LNCaP clone FGC (cell line): ENCODE data around the gene CRY1.
A peak's percentile ranks its signal among the peaks of the same experiment; 100 is the strongest.
"Not testable (repeated sequence)": the region's sequence is repeated elsewhere in the genome, so short reads cannot be mapped to it uniquely, and the experiment has no call there.

Source experiments
- DNase-seq: peaks from one replicate; pipeline ENCODE4 v3.0.0-alpha.2; 2011; ENCODE audit warnings: low read depth
- H3K4me3 ChIP-seq: 2 replicates; pipeline ENCODE4 v1.5.1; 2011; ENCODE audit warnings: mild to moderate bottlenecking, low read depth, low read length, control low read depth
- TF ChIP-seq, protein P1 (sequence below): IDR thresholded peaks from 2 replicates; pipeline ENCODE4 v1.5.1; 2012; ENCODE audit warnings: mild to moderate bottlenecking; ENCODE audit not compliant: control insufficient read depth, insufficient read depth; ENCODE audit errors: extremely low read depth

Gene CRY1

DNA sequence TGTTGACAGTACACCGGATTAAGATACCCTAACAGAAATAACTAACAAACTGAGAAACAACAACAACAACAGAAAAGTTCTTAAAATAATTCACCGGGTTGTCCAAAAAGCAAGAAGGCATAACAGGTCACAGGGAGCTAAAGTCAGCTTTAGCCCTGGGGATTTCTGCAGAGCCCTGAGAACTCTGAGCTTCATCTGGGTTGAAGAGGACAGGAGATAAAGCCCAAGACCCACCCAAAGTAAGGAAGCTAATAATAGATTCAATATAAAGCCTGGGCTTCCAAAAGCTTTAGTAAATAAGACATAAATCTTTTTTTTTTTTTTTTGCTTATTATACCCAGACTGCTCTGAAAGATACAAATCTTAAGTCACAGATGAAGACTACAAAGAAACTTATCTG, 62.3 kb downstream of the CRY1 start:
- no peak overlapping the region for H3K4me3 ChIP-seq
- TF ChIP-seq, protein P1, sequence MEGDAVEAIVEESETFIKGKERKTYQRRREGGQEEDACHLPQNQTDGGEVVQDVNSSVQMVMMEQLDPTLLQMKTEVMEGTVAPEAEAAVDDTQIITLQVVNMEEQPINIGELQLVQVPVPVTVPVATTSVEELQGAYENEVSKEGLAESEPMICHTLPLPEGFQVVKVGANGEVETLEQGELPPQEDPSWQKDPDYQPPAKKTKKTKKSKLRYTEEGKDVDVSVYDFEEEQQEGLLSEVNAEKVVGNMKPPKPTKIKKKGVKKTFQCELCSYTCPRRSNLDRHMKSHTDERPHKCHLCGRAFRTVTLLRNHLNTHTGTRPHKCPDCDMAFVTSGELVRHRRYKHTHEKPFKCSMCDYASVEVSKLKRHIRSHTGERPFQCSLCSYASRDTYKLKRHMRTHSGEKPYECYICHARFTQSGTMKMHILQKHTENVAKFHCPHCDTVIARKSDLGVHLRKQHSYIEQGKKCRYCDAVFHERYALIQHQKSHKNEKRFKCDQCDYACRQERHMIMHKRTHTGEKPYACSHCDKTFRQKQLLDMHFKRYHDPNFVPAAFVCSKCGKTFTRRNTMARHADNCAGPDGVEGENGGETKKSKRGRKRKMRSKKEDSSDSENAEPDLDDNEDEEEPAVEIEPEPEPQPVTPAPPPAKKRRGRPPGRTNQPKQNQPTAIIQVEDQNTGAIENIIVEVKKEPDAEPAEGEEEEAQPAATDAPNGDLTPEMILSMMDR = no peak
- no peak for DNase-seq

DNA sequence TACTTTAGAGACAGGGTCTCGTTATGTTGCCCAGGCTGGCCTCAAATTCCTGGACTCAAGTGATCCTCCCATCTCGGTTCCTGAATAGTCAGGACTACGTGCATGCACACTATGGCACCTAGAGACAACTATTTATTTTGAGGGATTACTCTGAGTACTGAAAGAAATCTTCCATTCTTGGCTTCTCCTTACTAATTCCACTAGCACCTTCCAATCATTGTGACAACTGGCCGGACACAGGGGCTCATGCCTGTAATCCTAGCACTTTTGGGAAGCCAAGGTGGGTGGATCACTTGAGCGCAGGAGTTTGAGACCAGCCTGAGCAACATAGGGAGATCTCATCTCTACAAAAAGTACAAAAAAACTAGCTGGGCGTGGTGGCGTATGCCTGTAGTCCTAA, 64.3 kb downstream of the CRY1 start:
- no peak for DNase-seq
- no peak overlapping the region for H3K4me3 ChIP-seq
- TF ChIP-seq, protein P1 = no peak

DNA sequence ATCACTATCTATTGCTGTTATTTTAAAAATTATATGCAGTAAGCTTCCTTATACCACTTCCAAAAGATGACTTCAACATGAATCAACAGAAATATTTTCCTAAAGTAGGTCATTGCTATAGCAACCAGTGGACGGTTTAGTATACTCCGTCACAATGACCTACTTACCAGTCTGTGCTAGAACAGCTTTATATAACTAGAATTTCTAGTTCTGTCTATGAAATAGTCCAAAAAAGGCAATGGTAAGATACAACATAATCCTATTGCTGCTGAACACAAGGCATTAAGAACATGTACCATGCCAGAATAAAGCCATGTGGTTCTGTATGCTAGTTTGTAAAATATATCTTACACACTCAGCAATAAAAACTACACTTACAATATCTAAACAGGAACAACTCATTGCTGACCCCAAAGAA, 65.7 kb downstream of the CRY1 start:
- TF ChIP-seq, protein P1 = no peak
- peak overlapping the region; percentile 16; the same call in 1 of the 2 replicates for H3K4me3 ChIP-seq
- peak; percentile 99 for DNase-seq

DNA sequence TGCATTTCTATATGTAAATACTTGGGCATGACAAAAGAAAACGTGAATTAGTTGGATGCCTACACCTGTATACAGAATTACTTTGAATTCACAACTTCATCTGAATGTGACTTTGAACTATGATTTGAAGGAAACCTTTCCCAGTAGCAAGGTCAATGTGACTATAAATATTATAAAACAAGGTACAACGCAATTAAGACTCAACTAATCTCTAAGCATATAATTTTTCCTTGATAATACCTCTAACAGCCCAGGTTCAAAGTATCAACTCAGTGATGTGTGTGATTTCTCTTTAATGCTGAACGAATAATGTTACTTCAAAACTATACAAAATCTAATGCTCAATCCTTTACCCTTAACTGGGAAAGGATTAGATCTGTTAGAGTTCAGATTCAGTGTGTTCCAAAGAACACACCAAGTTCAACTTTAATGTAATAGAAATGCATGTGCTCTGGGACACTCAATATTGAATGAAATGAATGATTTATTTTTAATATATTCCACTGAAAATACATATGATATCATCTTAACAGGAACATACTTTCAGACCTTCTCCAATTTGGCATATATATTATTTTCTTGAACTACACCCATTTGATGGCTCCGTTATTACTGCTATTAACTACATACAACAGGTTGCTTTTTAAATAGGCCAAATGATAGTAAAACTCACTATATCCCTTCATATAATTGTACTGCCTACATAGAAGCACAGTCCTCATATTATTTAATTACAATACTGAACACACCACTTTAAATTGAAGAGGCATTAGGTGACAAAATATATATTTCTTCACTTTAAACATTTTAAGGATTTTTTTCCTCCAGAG, 66.3 kb downstream of the CRY1 start:
- DNase-seq = no peak
- H3K4me3 ChIP-seq = peak overlapping the region; percentile 16; the same call in 1 of the 2 replicates
- TF ChIP-seq, protein P1 = no peak

DNA sequence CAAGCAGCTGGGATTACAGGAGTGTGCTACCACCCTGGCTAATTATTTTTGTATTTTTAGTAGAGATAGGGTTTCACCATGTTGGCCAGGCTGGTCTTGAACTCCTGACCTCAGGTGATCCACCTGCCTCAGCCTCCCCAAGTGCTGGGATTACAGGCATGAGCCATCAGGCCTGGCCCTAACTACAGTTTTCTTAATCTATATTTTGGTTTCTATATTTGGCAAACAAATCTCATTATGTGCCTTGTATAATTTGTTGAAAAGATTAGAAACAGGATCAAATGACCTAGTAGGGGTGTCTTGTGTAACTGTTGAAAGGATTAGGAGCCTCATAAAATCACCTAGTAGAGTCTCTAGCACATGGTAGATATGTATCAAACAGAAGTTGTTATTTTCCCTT, 67.0 kb downstream of the CRY1 start:
- DNase-seq = not testable (repeated sequence)

DNA sequence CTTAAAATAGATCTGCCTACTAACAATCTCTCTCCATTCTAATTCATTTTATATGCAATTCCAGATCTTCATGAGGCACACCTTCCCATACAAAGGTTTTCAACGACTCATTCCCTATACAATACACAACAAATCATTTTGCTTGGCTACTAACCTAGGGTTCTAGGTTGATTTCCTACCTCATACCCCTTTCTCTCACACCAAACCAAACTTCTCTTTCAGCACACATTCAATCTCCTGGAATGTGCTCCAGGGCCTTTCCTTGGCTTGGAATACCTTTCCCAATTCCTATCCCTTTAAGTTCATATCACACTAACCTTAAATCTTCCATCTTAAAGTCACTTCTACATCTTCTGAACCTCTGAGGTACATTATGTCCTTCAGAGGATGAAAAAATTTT, 67.7 kb downstream of the CRY1 start:
- H3K4me3 ChIP-seq = no peak overlapping the region
- no peak for DNase-seq
- TF ChIP-seq, protein P1 = no peak

More for the DNA sequence above, 67.0 kb downstream of the CRY1 start:
- H3K4me3 ChIP-seq = not testable (repeated sequence)

DNA sequence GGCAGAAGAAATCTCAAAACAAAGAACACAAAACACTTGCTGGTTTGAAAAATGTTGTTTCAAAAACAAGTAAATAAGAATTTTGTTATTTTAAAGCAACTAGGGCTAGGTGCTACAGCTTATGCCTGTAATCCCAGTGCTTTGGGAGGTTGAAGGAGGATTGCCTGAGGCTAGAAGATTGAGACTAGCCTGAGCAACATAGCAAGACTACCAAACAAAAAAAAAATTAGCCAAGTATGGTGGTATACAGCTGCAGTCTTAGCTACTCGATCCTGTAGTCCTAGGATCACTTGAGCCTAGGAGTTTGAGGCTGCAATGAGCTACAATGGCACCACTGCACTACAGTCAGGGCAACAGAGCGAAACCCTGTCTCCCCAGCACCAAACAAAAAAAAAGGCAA, 73.8 kb downstream of the CRY1 start:
- H3K4me3 ChIP-seq = no peak overlapping the region
- TF ChIP-seq, protein P1 = no peak
- no peak for DNase-seq
